HEK293 (cell line): ENCODE measurements around the gene SARS1.

Source experiments
- CTCF ChIA-PET: fragments of 350-600 bp; formaldehyde crosslinking; extraction: SDS; loops from one replicate; lab custom pipeline; 2021; ENCODE audit warnings: antibody characterized with exemption; lab: Yijun Ruan, JAX
- POLR2A ChIA-PET: fragments of 300-600 bp; formaldehyde crosslinking; extraction: SDS; loops from one replicate; lab custom pipeline; 2020; ENCODE audit warnings: antibody characterized with exemption, inconsistent platforms; lab: Yijun Ruan, JAX
- H3K27ac ChIP-seq: fragments of 200-500 bp; sonication (Bioruptor generic); 2 replicates; pipeline ENCODE4 v1.5.1; 2014; ENCODE audit warnings: low read depth, low read length, control low read depth, inconsistent platforms; ENCODE audit errors: extremely low read depth
- H3K36me3 ChIP-seq, 2 experiments: fragments of 200-500 bp in 1 of 2; sonication (Bioruptor generic) in 1 of 2; 1 replicate in 1 of 2; 2 replicates in 1 of 2; pipeline ENCODE4 v1.5.1; 2014 to 2017; ENCODE audit warnings: inconsistent platforms in 2 of 2, low read length in 2 of 2; ENCODE audit not compliant: control insufficient read depth in 2 of 2, insufficient read depth in 1 of 2
- H3K4me1 ChIP-seq: fragments of 200-500 bp; sonication (Bioruptor generic); 2 replicates; pipeline ENCODE4 v1.5.1; 2014; ENCODE audit warnings: mild to moderate bottlenecking, low read length, inconsistent platforms; ENCODE audit not compliant: control insufficient read depth, insufficient read depth
- H3K4me3 ChIP-seq: 2 replicates; pipeline ENCODE4 v1.5.1; 2011; ENCODE audit warnings: low read depth, mild to moderate bottlenecking, control low read depth, low read length, moderate library complexity
- H3K9me3 ChIP-seq: fragments of 200-500 bp; sonication (Bioruptor generic); 2 replicates; pipeline ENCODE4 v1.5.1; 2014; ENCODE audit warnings: low read depth, low read length, inconsistent platforms; ENCODE audit not compliant: control insufficient read depth, insufficient read depth
- EGR2 ChIP-seq: fragments of 450-650 bp; formaldehyde crosslinking; IDR thresholded peaks from 2 replicates; pipeline ENCODE4 v1.5.1; 2016; ENCODE audit warnings: low read depth, missing biosample characterization, missing genetic modification characterization
- GLIS1 ChIP-seq: fragments of 450-650 bp; formaldehyde crosslinking; IDR thresholded peaks from 2 replicates; pipeline ENCODE4 v1.5.1; 2016; ENCODE audit warnings: missing biosample characterization, missing genetic modification characterization
- IKZF3 ChIP-seq: fragments of 450-650 bp; IDR thresholded peaks from 2 replicates; pipeline ENCODE4 v1.5.0; 2018; ENCODE audit warnings: missing biosample characterization, mild to moderate bottlenecking, missing genetic modification characterization, moderate library complexity
- KLF1 ChIP-seq: fragments of 450-650 bp; formaldehyde crosslinking; IDR thresholded peaks from 2 replicates; pipeline ENCODE4 v1.5.1; 2016; ENCODE audit warnings: missing biosample characterization, missing genetic modification characterization
- RBAK ChIP-seq: fragments of 450-650 bp; formaldehyde crosslinking; IDR thresholded peaks from 2 replicates; pipeline ENCODE4 v1.5.1; 2016; ENCODE audit warnings: missing biosample characterization, missing genetic modification characterization
- SP2 ChIP-seq: fragments of 450-650 bp; formaldehyde crosslinking; IDR thresholded peaks from 2 replicates; pipeline ENCODE4 v1.5.1; 2016; ENCODE audit warnings: missing biosample characterization, missing genetic modification characterization
- ZBTB20 ChIP-seq: fragments of 450-650 bp; formaldehyde crosslinking; IDR thresholded peaks from 2 replicates; pipeline ENCODE4 v1.5.1; 2016; ENCODE audit warnings: missing biosample characterization, missing genetic modification characterization
- ZBTB21 ChIP-seq: fragments of 450-650 bp; formaldehyde crosslinking; IDR thresholded peaks from 2 replicates; pipeline ENCODE4 v1.5.1; 2017; ENCODE audit warnings: missing biosample characterization, missing genetic modification characterization
- ZFHX2 ChIP-seq: fragments of 450-650 bp; formaldehyde crosslinking; conservative IDR thresholded peaks from 2 replicates; pipeline ENCODE4 v1.5.1; 2016; ENCODE audit warnings: missing biosample characterization, missing genetic modification characterization
- ZNF138 ChIP-seq: fragments of 450-650 bp; formaldehyde crosslinking; IDR thresholded peaks from 2 replicates; pipeline ENCODE4 v1.5.1; 2016; ENCODE audit warnings: missing biosample characterization, missing genetic modification characterization, borderline replicate concordance
- ZNF155 ChIP-seq: fragments of 450-650 bp; formaldehyde crosslinking; IDR thresholded peaks from 2 replicates; pipeline ENCODE4 v1.5.1; 2016; ENCODE audit warnings: missing biosample characterization, missing genetic modification characterization
- ZNF2 ChIP-seq: fragments of 450-650 bp; formaldehyde crosslinking; IDR thresholded peaks from 2 replicates; pipeline ENCODE4 v1.5.1; 2016; ENCODE audit warnings: missing biosample characterization, missing genetic modification characterization
- ZNF274 ChIP-seq, 2 experiments: fragments of 200-500 bp in 1 of 2; fragments of 450-650 bp in 1 of 2; sonication (Bioruptor generic) in 1 of 2; formaldehyde crosslinking in 1 of 2; IDR thresholded peaks; 2 replicates each; pipeline versions ENCODE4 v1.5.1 to v1.6.1; 2014 to 2016; ENCODE audit warnings: borderline replicate concordance in 1 of 2, inconsistent platforms in 1 of 2, low read length in 1 of 2, missing biosample characterization in 1 of 2, missing genetic modification characterization in 1 of 2
- ZNF404 ChIP-seq: fragments of 450-650 bp; formaldehyde crosslinking; IDR thresholded peaks from 2 replicates; pipeline ENCODE4 v1.5.1; 2017; ENCODE audit warnings: missing biosample characterization, missing genetic modification characterization
- ZNF426 ChIP-seq: fragments of 450-650 bp; formaldehyde crosslinking; IDR thresholded peaks from 2 replicates; pipeline ENCODE4 v1.5.1; 2017; ENCODE audit warnings: missing biosample characterization, missing genetic modification characterization, mild to moderate bottlenecking, inconsistent platforms, moderate library complexity
- ZNF555 ChIP-seq: fragments of 450-650 bp; formaldehyde crosslinking; conservative IDR thresholded peaks from 2 replicates; pipeline ENCODE4 v1.5.1; 2017; ENCODE audit warnings: missing biosample characterization, mild to moderate bottlenecking, missing genetic modification characterization, inconsistent platforms
- ZNF560 ChIP-seq: fragments of 450-650 bp; formaldehyde crosslinking; IDR thresholded peaks from 2 replicates; pipeline ENCODE4 v1.5.1; 2017; ENCODE audit warnings: missing biosample characterization, missing genetic modification characterization, borderline replicate concordance
- ZNF600 ChIP-seq: fragments of 450-650 bp; formaldehyde crosslinking; IDR thresholded peaks from 2 replicates; pipeline ENCODE4 v1.5.1; 2016; ENCODE audit warnings: missing biosample characterization, missing genetic modification characterization
- ZNF610 ChIP-seq: fragments of 450-650 bp; formaldehyde crosslinking; IDR thresholded peaks from 2 replicates; pipeline ENCODE4 v1.5.1; 2016; ENCODE audit warnings: missing biosample characterization, missing genetic modification characterization, borderline replicate concordance
- ZNF768 ChIP-seq: fragments of 450-650 bp; formaldehyde crosslinking; IDR thresholded peaks from 2 replicates; pipeline ENCODE4 v1.5.1; 2018; ENCODE audit warnings: missing biosample characterization, mild to moderate bottlenecking, missing genetic modification characterization
- ZNF785 ChIP-seq: fragments of 450-650 bp; formaldehyde crosslinking; IDR thresholded peaks from 2 replicates; pipeline ENCODE4 v1.5.1; 2016; ENCODE audit warnings: missing biosample characterization, missing genetic modification characterization
- ZNF843 ChIP-seq: fragments of 450-650 bp; formaldehyde crosslinking; IDR thresholded peaks from 2 replicates; pipeline ENCODE4 v1.5.1; 2016; ENCODE audit warnings: missing biosample characterization, missing genetic modification characterization
- ZSCAN16 ChIP-seq: fragments of 450-650 bp; formaldehyde crosslinking; IDR thresholded peaks from 2 replicates; pipeline ENCODE4 v1.5.1; 2016; ENCODE audit warnings: missing biosample characterization, missing genetic modification characterization
- ZXDB ChIP-seq: fragments of 450-650 bp; formaldehyde crosslinking; IDR thresholded peaks from 2 replicates; pipeline ENCODE4 v1.5.1; 2016; ENCODE audit warnings: missing biosample characterization, missing genetic modification characterization
- TF ChIP-seq, protein P1 (sequence below): fragments of 450-650 bp; IDR thresholded peaks from 2 replicates; pipeline ENCODE4 v1.5.1; 2018; ENCODE audit warnings: missing biosample characterization, missing genetic modification characterization
- TF ChIP-seq, protein P2 (sequence below): fragments of 450-650 bp; formaldehyde crosslinking; IDR thresholded peaks from 2 replicates; pipeline ENCODE4 v1.5.1; 2016; ENCODE audit warnings: missing biosample characterization, missing genetic modification characterization
- TF ChIP-seq, protein P3 (sequence below): fragments of 450-650 bp; formaldehyde crosslinking; IDR thresholded peaks from 2 replicates; pipeline ENCODE4 v1.5.1; 2016; ENCODE audit warnings: missing biosample characterization, missing genetic modification characterization
- TF ChIP-seq, protein P4 (sequence below): fragments of 450-650 bp; formaldehyde crosslinking; IDR thresholded peaks from 2 replicates; pipeline ENCODE4 v1.5.1; 2016; ENCODE audit warnings: missing biosample characterization, missing genetic modification characterization
- TF ChIP-seq, protein P5 (sequence below): fragments of 450-650 bp; formaldehyde crosslinking; IDR thresholded peaks from 2 replicates; pipeline ENCODE4 v1.5.1; 2017; ENCODE audit warnings: missing biosample characterization, missing genetic modification characterization

Gene SARS1

DNA sequence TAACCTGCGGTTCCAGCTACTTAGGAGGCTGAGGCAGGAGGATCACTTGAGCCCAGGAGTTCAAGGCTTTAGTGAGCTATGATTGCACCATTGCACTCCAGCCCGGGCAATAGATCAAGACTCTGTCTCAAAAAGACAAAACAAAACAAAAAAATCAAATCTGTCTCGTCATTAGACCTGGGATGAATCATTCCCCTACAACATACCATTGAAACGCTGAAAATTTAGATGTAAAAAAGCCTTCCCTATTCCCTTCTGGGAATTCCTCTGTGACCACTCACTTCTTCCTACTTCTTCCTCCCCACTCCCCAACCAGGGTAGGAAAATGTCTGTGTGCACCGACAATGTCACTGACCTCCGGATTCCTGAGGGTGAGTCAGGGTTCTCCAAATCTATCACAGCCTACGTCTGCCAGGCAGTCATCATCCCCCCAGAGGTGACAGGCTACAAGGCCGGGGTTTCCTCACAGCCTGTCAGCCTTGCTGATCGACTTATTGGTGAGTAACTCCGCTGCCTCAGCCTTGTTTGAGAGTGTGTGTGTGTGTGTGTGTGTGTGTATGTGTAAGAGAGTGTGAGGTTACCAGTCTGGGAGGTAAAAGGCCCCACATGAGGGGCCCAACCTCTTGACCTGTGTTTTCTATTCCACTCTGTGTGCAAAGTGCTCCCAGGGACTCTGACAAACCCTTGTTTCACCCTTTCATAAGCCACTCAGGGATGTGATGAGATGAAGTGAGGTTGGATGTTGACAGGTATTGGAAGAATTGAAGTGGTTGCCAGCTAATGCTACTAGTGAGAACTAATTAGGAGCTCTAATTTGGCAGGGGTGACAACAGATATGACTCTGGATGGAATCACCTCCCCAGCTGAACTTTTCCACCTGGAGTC, 16.3 kb upstream of the SARS1 start:
- no peaks in the 10 kb centered on the region for H3K4me1 ChIP-seq
- no peak overlapping the region for H3K4me3 ChIP-seq
- H3K9me3 ChIP-seq = no peaks in the 10 kb centered on the region
- ChIA-PET CTCF (interaction anchor here (0.6 to 3.0 kb wide), 8 partner anchors 9 to 301 kb away, joined by 3 to 14 read pairs (median 3); partner anchors contain the start of gene SORT1), POLR2A (interaction anchor here (0.8 to 2.4 kb wide), 2 partner anchors 11 to 97 kb away, joined by 3 to 10 read pairs; no protein-coding TSS in a partner anchor)
- no peaks in the 10 kb centered on the region for H3K36me3 ChIP-seq
- no peak overlapping the region for H3K27ac ChIP-seq
- TF ChIP-seq RBAK (tag by site-specific recombination) (no peak), IKZF3 (tag by site-specific recombination) (no peak), ZXDB (tag by site-specific recombination) (no peak), EGR2 (tag by site-specific recombination) (peak; percentile 59; the same call in 1 of the 2 replicates), ZNF274 (IDR thresholded peaks at IDR 0.05; ENCODE audit: low read length) (no peak), ZNF274 (tag by site-specific recombination; IDR thresholded peaks at IDR 0.05; ENCODE audit: borderline replicate concordance) (no peak), ZNF404 (tag by site-specific recombination) (no peak), ZNF610 (no peak), ZNF600 (tag by site-specific recombination) (0 out of 2 replicates have a peak, but pooled peaks have one; percentile 10), ZBTB21 (tag by site-specific recombination) (no peak), KLF1 (tag by site-specific recombination) (no peak), ZNF138 (tag by site-specific recombination) (no peak), SP2 (tag by site-specific recombination) (no peak), GLIS1 (tag by site-specific recombination) (peak; percentile 65), ZBTB20 (tag by site-specific recombination) (no peak; the same call in 1 of the 2 replicates), ZNF785 (tag by site-specific recombination) (no peak), ZNF155 (tag by site-specific recombination) (no peak), ZNF426 (tag by site-specific recombination) (no peak), ZFHX2 (peak; percentile 69), ZNF555 (tag by site-specific recombination) (no peak), ZNF768 (tag by site-specific recombination) (no peak), ZSCAN16 (tag by site-specific recombination) (no peak), ZNF2 (no peak), ZNF843 (tag by site-specific recombination) (no peak), ZNF560 (tag by site-specific recombination) (no peak)
- TF ChIP-seq, protein P1, sequence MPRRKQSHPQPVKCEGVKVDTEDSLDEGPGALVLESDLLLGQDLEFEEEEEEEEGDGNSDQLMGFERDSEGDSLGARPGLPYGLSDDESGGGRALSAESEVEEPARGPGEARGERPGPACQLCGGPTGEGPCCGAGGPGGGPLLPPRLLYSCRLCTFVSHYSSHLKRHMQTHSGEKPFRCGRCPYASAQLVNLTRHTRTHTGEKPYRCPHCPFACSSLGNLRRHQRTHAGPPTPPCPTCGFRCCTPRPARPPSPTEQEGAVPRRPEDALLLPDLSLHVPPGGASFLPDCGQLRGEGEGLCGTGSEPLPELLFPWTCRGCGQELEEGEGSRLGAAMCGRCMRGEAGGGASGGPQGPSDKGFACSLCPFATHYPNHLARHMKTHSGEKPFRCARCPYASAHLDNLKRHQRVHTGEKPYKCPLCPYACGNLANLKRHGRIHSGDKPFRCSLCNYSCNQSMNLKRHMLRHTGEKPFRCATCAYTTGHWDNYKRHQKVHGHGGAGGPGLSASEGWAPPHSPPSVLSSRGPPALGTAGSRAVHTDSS (tag by site-specific recombination) = no peak
- TF ChIP-seq, protein P2, sequence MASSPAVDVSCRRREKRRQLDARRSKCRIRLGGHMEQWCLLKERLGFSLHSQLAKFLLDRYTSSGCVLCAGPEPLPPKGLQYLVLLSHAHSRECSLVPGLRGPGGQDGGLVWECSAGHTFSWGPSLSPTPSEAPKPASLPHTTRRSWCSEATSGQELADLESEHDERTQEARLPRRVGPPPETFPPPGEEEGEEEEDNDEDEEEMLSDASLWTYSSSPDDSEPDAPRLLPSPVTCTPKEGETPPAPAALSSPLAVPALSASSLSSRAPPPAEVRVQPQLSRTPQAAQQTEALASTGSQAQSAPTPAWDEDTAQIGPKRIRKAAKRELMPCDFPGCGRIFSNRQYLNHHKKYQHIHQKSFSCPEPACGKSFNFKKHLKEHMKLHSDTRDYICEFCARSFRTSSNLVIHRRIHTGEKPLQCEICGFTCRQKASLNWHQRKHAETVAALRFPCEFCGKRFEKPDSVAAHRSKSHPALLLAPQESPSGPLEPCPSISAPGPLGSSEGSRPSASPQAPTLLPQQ = 0 out of 2 replicates have a peak, but pooled peaks have one; percentile 38
- TF ChIP-seq, protein P3, sequence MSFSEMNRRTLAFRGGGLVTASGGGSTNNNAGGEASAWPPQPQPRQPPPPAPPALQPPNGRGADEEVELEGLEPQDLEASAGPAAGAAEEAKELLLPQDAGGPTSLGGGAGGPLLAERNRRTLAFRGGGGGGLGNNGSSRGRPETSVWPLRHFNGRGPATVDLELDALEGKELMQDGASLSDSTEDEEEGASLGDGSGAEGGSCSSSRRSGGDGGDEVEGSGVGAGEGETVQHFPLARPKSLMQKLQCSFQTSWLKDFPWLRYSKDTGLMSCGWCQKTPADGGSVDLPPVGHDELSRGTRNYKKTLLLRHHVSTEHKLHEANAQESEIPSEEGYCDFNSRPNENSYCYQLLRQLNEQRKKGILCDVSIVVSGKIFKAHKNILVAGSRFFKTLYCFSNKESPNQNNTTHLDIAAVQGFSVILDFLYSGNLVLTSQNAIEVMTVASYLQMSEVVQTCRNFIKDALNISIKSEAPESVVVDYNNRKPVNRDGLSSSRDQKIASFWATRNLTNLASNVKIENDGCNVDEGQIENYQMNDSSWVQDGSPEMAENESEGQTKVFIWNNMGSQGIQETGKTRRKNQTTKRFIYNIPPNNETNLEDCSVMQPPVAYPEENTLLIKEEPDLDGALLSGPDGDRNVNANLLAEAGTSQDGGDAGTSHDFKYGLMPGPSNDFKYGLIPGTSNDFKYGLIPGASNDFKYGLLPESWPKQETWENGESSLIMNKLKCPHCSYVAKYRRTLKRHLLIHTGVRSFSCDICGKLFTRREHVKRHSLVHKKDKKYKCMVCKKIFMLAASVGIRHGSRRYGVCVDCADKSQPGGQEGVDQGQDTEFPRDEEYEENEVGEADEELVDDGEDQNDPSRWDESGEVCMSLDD (tag by site-specific recombination) = no peak
- TF ChIP-seq, protein P4, sequence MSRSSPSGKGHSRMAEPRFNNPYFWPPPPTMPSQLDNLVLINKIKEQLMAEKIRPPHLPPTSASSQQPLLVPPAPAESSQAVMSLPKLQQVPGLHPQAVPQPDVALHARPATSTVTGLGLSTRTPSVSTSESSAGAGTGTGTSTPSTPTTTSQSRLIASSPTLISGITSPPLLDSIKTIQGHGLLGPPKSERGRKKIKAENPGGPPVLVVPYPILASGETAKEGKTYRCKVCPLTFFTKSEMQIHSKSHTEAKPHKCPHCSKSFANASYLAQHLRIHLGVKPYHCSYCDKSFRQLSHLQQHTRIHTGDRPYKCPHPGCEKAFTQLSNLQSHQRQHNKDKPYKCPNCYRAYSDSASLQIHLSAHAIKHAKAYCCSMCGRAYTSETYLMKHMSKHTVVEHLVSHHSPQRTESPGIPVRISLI (tag by site-specific recombination) = 0 out of 2 replicates have a peak, but pooled peaks have one; percentile 28
- TF ChIP-seq, protein P5, sequence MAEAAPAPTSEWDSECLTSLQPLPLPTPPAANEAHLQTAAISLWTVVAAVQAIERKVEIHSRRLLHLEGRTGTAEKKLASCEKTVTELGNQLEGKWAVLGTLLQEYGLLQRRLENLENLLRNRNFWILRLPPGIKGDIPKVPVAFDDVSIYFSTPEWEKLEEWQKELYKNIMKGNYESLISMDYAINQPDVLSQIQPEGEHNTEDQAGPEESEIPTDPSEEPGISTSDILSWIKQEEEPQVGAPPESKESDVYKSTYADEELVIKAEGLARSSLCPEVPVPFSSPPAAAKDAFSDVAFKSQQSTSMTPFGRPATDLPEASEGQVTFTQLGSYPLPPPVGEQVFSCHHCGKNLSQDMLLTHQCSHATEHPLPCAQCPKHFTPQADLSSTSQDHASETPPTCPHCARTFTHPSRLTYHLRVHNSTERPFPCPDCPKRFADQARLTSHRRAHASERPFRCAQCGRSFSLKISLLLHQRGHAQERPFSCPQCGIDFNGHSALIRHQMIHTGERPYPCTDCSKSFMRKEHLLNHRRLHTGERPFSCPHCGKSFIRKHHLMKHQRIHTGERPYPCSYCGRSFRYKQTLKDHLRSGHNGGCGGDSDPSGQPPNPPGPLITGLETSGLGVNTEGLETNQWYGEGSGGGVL = peak; percentile 60
